ENCODE data around the gene SMCO4. TPM values are rescaled to one million over a fixed set of nuclear protein-coding genes. Genes with fewer than 3 reads are reported as not detected.
"Not testable (repeated sequence)": the region's sequence is repeated elsewhere in the genome, so short reads cannot be mapped to it uniquely, and the experiment has no call there.

The SMCO4 gene
- total RNA-seq, 4 donors from 2014 or later = 7.1 to 28.2 (median 13.0) TPM

- Histone ChIP-seq H3K4me1 (no peaks in the 10 kb centered on the region), H3K27ac (no peak overlapping the region), H3K4me3 (no peak overlapping the region), H3K27me3 (no peaks in the 10 kb centered on the region), H3K36me3 (no peaks in the 10 kb centered on the region), H3K9me3 (no peaks in the 10 kb centered on the region)
- intact Hi-C loops (cut with DNase I) = no loop called here
- WGBS, 2 donors = 82 to 97% methylated on average over 4 to 8 of the region's 9 CpGs
- DNase-seq = no peak
- TF ChIP-seq POLR2A (IDR thresholded peaks at IDR 0.05) (no peak), CTCF (IDR thresholded peaks at IDR 0.05) (no peak)
Measured at GRCh38 chr11:93458286-93458685, 84.9 kb downstream of the SMCO4 start.

GRCh38 chr11:93444617-93445073, 98.5 kb downstream of the SMCO4 start:
- H3K4me3 ChIP-seq = no peak overlapping the region
- no peaks in the 10 kb centered on the region for H3K27me3 ChIP-seq

GRCh38 chr11:93443232-93443631, 100.0 kb downstream of the SMCO4 start:
- H3K4me1 ChIP-seq = peaks cover 0 to 22% (median 0%) of the 10 kb centered on the region in 3 donors
- H3K27me3 ChIP-seq; intact Hi-C loops (cut with DNase I); H3K9me3 ChIP-seq; H3K36me3 ChIP-seq; H3K27ac ChIP-seq; DNase-seq; H3K4me3 ChIP-seq: not testable (repeated sequence)
- WGBS, 2 donors = 85 to 94% methylated on average over 2 of the region's 2 CpGs

More at GRCh38 chr11:93444617-93445073, 98.5 kb downstream of the SMCO4 start:
- TF ChIP-seq POLR2A (IDR thresholded peaks at IDR 0.05) = no peak
- no peak for TF ChIP-seq CTCF (IDR thresholded peaks at IDR 0.05)
- 47 to 67% methylated on average over 6 to 7 of the region's 8 CpGs for WGBS, 2 donors
- no peaks in the 10 kb centered on the region for H3K36me3 ChIP-seq
- no peaks in the 10 kb centered on the region for H3K9me3 ChIP-seq
- H3K27ac ChIP-seq = no peak overlapping the region
- intact Hi-C loops (cut with DNase I) = no loop called here
- no peak for DNase-seq
- peaks cover 0 to 22% (median 0%) of the 10 kb centered on the region in 3 donors for H3K4me1 ChIP-seq

GRCh38 chr11:93432247-93432646, 110.9 kb downstream of the SMCO4 start:
- Histone ChIP-seq H3K4me1 (no peaks in the 10 kb centered on the region), H3K36me3 (no peaks in the 10 kb centered on the region), H3K27ac (no peak overlapping the region), H3K9me3 (no peaks in the 10 kb centered on the region), H3K27me3 (no peaks in the 10 kb centered on the region), H3K4me3 (no peak overlapping the region)
- WGBS, 2 donors = 72 to 83% methylated on average over 3 of the region's 3 CpGs
- no peak for TF ChIP-seq CTCF (IDR thresholded peaks at IDR 0.05)
- DNase-seq = no peak
- intact Hi-C loops (cut with DNase I) = no loop called here

Small RNAs within 50 kb of the gene (small RNA-seq; reads per million reads assigned to genes)
- 0 reads per million in 4 donors for gene RN7SL223P

Other genes with a start within 250 kb of the SMCO4 start
- not detected for gene DEUP1, start 212.6 kb downstream of the SMCO4 start, total RNA-seq
- 10 to 100 TPM in 3 of 4 donors, 1 to 10 TPM in 1; 7.2 to 15.2 (median 11.9) TPM for gene CEP295, start 118.3 kb upstream of the SMCO4 start, total RNA-seq
- 100 to 1,000 TPM in 2 of 4 donors, 10 to 100 TPM in 2; 68.8 to 178 (median 116) TPM for gene TAF1D, start 198.1 kb upstream of the SMCO4 start, total RNA-seq
- gene C11orf54, start 198.3 kb upstream of the SMCO4 start, total RNA-seq = 10 to 100 TPM; 17.9 to 22.2 (median 21.0) TPM
- 10 to 100 TPM; 11.3 to 25.9 (median 17.1) TPM for gene MED17, start 240.9 kb upstream of the SMCO4 start, total RNA-seq

All from esophagus squamous epithelium (tissue), 5 donors.